Esophagus squamous epithelium (tissue), 4 donors: ENCODE data around the gene GAS2.

Experiments
- POLR2A ChIP-seq, 4 donors: fragments of 450-650 bp; IDR thresholded peaks; one replicate each; pipeline ENCODE4 v1.6.1; 2017; ENCODE audit warnings: antibody characterized with exemption in 4 of 4, mild to moderate bottlenecking in 4 of 4, moderate library complexity in 3 of 4
- TF ChIP-seq, protein P1 (sequence below), 6 experiments: fragments of 450-650 bp in 4 of 6; fragments of 200-600 bp in 2 of 6; sonication (generic) in 2 of 6; IDR thresholded peaks; one replicate each; pipeline ENCODE4 v1.5.1; 2016 to 2019; ENCODE audit warnings: antibody characterized with exemption in 6 of 6, mild to moderate bottlenecking in 4 of 6, moderate library complexity in 4 of 6

DNA sequence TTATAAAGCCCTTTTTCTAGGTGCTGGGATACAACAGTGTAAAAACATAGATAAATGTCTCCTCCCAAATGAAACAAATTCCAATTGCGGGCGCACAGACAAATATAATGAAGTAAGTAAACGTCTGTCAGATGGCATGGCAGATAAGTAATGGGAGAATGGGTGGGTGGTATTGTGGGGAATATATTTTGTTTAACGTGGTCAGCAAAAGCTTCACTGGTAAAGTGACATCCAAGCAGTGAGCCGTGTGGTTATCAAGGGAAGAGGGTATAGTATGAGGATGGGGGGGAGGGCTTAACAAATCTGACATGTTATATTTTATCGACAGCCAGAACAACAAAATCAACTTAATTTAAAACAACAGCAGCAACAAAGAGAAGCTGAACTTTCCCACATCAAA is 162.0 kb downstream of the GAS2 start:
- TF ChIP-seq POLR2A (IDR thresholded peaks at IDR 0.05) = no peak
- TF ChIP-seq, protein P1, sequence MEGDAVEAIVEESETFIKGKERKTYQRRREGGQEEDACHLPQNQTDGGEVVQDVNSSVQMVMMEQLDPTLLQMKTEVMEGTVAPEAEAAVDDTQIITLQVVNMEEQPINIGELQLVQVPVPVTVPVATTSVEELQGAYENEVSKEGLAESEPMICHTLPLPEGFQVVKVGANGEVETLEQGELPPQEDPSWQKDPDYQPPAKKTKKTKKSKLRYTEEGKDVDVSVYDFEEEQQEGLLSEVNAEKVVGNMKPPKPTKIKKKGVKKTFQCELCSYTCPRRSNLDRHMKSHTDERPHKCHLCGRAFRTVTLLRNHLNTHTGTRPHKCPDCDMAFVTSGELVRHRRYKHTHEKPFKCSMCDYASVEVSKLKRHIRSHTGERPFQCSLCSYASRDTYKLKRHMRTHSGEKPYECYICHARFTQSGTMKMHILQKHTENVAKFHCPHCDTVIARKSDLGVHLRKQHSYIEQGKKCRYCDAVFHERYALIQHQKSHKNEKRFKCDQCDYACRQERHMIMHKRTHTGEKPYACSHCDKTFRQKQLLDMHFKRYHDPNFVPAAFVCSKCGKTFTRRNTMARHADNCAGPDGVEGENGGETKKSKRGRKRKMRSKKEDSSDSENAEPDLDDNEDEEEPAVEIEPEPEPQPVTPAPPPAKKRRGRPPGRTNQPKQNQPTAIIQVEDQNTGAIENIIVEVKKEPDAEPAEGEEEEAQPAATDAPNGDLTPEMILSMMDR (IDR thresholded peaks at IDR 0.05) = no peak
